KBM-7 (cell line): ENCODE data around the gene C5AR1.
"Not testable (repeated sequence)": the region's sequence is repeated elsewhere in the genome, so short reads cannot be mapped to it uniquely, and the experiment has no call there.

ENCODE experiments used
- DNase-seq: peaks from one replicate; pipeline ENCODE4 v3.0.0-alpha.2; 2015
- in situ Hi-C: fragments of 300-500 bp; cut with MboI; formaldehyde crosslinking; loops from 2 replicates; pipeline ENCODE4 v1.14.3; 2020; ENCODE audit warnings: low sequenced_read_pairs, low pct_unique_long_range_greater_than_20kb, mixed read lengths

C5AR1 gene

DNA sequence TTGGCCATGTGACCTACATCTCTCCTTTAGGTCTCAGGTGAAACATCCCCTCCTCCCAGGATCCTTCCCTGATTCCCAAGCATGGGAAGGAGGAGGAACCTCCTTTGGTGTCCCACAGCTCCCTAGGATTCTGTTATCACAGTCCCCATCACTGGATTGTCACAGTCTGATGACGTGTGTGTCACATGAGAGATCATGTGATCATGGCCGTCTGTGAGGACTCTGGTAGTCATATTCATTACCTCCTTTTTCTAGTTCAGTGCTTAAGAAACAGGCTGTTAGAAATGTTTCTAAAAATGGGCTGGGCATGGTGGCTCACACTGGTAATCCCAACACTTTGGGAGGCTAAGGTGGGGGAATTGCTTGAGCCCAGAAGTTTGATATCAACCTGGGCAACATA, 42.4 kb downstream of the C5AR1 start:
- no peak for DNase-seq
- in situ Hi-C loops: no loop called here

DNA sequence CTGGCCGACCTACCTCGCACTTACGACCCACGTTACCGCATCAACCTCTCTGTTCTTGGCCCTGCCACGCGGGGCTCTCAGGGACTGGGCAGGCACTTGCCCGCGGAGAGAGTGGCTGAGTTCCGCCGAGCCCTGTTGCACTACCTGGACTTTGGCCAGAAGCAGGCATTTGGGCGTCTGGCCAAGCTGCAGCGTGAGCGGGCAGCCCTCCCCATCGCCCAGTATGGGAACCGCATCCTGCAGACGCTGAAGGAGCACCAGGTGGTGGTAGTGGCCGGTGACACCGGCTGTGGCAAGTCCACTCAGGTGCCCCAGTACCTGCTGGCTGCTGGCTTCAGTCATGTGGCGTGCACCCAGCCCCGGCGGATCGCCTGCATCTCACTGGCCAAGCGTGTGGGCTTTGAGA, 43.6 kb downstream of the C5AR1 start:
- no peak for DNase-seq
- in situ Hi-C loops: no loop called here

DNA sequence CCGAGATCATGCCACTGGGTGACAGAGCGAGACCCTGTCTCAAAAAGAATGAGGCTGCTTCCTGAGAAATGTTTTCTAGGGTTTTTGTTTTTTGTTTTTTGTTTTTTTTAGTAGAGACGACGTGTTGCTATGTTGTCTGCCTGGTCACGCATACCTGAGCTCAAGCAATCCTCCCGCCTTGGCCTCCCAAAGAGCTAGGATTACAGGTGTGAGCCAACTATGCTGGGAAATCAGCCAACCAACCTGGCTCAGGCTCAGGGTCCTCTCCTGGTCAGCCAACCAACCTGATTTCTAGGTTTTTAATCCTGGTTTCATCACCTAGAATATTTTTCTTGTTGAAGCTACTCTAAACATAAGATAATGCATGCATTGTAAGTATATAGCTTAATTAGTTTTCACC, 47.2 kb downstream of the C5AR1 start:
- in situ Hi-C loops: no loop called here
- DNase-seq: no peak

DNA sequence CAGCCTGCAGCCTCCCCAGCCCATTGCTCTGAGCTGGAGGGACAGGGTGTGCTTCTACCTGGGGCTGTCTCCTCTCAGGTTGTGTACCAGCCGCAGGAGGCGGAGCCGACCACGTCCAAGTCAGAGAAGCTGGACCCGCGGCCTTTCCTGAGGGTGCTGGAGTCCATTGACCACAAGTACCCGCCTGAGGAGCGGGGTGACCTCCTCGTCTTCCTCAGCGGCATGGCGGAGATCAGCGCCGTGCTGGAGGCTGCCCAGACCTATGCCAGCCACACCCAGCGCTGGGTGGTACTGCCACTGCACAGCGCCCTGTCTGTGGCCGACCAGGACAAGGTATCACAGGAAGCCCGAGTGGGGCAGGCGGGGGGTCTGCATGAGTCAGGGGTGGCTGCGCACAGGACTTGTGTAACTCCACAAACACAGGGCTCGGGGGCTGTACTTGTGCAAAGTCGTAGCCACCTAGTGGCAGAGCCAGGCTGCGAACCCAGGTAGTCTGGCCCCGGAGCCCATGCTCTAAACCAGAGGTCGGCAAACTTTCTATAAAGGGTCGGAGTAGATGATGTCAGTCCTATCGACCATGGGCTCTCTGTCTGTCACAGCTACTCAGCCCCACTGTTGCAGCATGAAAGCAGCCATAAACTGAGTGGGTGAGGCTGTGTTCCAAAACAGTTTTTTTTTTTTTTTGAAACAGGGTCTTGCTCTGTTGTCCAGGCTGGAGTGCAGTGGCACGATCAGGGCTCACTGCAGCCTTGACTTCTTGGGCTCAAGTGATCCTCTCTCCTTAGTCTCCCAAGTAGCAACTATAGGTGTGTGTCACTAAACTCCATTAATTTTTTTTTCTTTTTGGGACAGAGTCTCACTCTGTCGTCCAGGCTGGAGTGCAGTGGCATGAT, 48.4 kb downstream of the C5AR1 start:
- in situ Hi-C loops: no loop called here
- DNase-seq: no peak

DNA sequence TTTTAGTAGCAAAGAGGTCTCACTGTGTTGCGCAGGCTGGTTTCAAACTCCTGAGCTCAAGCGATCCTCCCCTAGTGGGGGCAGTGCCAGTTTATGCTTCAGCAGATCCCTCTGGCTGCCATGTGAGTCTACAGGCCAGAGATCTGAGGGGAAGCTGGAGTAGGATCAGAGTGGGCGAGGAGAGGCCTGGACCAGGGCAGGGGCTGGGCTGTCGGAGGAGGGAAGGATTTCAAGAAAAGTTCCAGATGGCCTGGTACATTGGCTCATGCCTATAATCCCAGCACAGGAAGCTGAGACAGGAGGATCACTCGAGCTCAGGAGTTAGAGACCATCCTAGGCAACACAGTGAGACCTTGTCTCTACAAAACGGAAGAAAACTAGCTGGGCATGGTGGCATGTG, 49.3 kb downstream of the C5AR1 start:
- no peak for DNase-seq
- in situ Hi-C loops: no loop called here

DNA sequence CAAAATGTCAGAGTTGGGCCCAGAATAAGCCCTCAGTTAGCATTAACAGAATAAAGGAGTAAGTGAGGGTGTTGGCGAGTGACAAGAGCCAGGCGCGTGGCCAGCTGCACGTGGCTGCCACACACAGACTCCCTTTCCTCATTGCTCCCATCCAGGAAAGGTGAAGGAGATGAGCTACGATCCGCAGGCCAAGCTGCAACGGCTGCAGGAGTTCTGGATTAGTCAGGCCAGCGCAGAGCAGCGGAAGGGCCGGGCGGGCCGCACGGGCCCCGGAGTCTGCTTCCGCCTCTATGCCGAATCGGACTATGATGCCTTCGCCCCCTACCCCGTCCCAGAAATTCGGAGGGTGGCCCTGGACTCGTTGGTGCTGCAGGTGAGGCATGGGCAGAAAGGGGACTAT, 52.7 kb downstream of the C5AR1 start:
- in situ Hi-C loops: no loop called here

DNA sequence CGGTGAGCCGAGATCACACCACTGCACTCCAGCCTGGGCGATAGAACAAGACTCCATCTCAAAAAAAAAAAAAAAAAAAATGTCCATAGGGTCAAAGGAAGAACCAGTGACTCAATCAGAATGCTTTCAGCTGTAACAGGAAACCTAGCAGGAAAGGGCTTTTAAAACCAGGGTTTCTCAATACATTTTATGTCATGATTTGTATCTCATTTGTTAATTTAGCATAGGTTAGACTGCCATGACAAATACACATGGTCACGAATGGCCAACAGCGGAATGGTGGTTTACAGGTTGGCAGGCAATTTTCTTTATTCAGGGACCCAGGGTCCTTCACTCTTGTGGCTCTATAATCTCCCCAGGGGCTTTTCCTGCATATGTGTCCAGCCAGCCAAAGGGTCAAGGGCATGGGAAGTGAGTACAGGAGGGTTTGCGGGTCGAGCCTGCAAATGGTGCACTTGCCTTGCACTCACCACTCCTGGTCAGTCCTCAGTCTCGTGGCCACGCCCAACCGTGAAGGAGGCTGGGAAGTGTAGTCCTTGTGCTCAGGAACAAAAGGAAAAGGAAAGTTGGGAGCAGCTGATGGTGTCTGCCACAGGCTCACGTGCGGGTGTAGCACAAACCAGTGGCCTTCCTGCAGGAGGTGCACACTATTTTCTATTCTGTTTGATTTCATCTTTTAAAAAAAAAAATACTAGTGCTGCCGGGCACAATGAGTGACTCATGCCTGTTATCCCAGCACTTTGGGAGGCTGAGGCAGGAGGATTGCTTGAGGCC, 54.3 kb downstream of the C5AR1 start:
- DNase-seq: no peak
- in situ Hi-C loops: no loop called here

More for the DNA sequence above, 52.7 kb downstream of the C5AR1 start:
- no peak for DNase-seq

DNA sequence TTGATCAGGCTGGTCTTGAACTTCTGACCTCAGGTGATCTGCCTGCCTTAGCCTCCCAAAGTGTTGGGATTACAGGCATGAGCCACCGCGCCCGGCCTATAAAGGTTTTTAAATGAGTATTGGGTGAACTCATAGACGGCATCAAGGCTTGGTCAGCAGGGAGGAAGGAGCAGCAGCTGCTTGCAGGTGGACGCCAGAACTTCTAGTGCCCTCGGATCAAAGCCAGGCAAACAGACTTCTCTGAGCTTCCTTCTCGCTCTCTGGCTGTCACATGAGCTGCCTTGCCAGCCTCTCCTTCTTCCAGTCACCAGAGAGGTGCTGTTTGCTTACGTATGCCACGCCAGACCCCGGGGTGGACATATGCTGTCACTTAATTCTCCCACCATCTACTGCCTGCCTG, 55.8 kb downstream of the C5AR1 start:
- in situ Hi-C loops, DNase-seq: not testable (repeated sequence)

DNA sequence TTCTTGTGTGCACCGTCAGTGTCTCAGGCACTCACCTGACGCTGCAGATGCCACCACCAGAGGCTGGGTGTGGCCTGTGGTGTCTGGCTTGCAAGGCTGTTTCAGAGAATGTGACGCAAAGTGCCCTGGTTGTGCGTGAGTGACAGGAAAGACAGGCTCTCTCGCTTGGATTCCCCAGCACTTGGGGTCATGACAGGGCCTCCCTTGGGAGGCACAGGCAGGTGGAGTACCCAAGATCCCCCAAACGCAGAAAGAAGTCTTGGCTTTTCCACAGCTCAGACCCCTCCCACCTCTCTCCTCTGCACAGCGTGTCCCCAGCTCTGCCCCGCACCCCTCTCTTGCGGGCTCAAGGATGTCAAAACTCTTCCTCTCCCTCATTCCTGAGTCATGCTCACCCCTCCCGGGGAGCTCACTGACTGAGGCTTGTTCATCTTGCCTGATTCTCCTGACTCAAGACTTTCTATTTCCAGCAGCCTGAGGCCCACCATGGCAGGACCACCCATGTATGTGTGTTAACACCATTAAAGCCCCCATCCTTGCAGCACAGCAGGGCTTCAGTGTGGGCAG, 60.5 kb downstream of the C5AR1 start:
- in situ Hi-C loops: no loop called here
- DNase-seq: no peak

DNA sequence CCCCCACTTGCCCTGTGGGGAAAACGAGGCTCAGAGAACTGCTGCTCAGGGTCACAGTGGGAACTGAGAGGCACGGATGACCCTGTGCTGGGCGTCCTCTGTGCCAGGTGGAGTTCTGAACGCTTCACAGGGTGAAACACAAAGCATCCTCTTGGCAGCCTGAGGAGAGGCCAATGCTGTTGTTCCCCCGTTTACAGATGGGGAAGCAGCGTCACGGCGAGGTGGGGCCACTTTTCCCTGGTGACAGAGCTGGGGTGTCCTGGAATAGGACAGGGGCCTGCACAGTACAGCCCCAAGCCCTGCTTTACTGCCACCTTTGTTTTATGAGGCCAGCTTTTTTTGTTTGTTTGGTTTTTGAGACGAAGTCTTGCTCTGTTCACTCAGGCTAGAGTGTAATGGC, 61.6 kb downstream of the C5AR1 start:
- no peak for DNase-seq
- in situ Hi-C loops: no loop called here
